ENCODE results near the gene SMC2. TPM values are rescaled to one million over a fixed set of nuclear protein-coding genes. Genes with fewer than 3 reads are reported as not detected.

Gene SMC2
- total RNA-seq, 1 donor from 2014 or later: 10.4 TPM

GRCh38 chr9:104138243-104138868 lies 44.2 kb downstream of the SMC2 start:
- Histone ChIP-seq H3K27me3 (ENCODE audit: low read depth) (no peaks in the 10 kb centered on the region), H3K4me3 (no peak overlapping the region), H3K4me1 (no peaks in the 10 kb centered on the region), H3K27ac (no peak overlapping the region), H3K9me3 (no peaks in the 10 kb centered on the region), H3K36me3 (peaks cover 26% of the 10 kb centered on the region)
- TF ChIP-seq CTCF (IDR thresholded peaks at IDR 0.05): no peak
- DNase-seq (no peak), ATAC-seq (no peak)
- intact Hi-C loops (cut with DNase I): no loop called here

- DNase-seq: no peak
- no peak overlapping the region for H3K27ac ChIP-seq
- no peaks in the 10 kb centered on the region for H3K36me3 ChIP-seq
- H3K4me1 ChIP-seq: no peaks in the 10 kb centered on the region
- H3K27me3 ChIP-seq (ENCODE audit: low read depth): no peaks in the 10 kb centered on the region
- no peak for ATAC-seq
- intact Hi-C loops (cut with DNase I): no loop called here
- no peaks in the 10 kb centered on the region for H3K9me3 ChIP-seq
- H3K4me3 ChIP-seq: no peak overlapping the region
- no peak for TF ChIP-seq CTCF (IDR thresholded peaks at IDR 0.05)
These were observed 48.9 kb downstream of the SMC2 start for GRCh38 chr9:104142799-104143549.

- no peaks in the 10 kb centered on the region for H3K4me1 ChIP-seq
- intact Hi-C loops (cut with DNase I): no loop called here
- DNase-seq (no peak), ATAC-seq (no peak)
- TF ChIP-seq CTCF (IDR thresholded peaks at IDR 0.05): no peak
- no peaks in the 10 kb centered on the region for H3K36me3 ChIP-seq
- H3K27me3 ChIP-seq (ENCODE audit: low read depth): no peaks in the 10 kb centered on the region
- no peak overlapping the region for H3K27ac ChIP-seq
- H3K4me3 ChIP-seq: no peak overlapping the region
- H3K9me3 ChIP-seq: no peaks in the 10 kb centered on the region
These were observed 49.4 kb downstream of the SMC2 start for GRCh38 chr9:104143550-104143910.

GRCh38 chr9:104144336-104144735 lies 50.2 kb downstream of the SMC2 start:
- H3K36me3 ChIP-seq: no peaks in the 10 kb centered on the region
- no peaks in the 10 kb centered on the region for H3K4me1 ChIP-seq
- no peak for TF ChIP-seq CTCF (IDR thresholded peaks at IDR 0.05)
- H3K4me3 ChIP-seq: no peak overlapping the region
- ATAC-seq: no peak
- H3K27ac ChIP-seq: no peak overlapping the region
- intact Hi-C loops (cut with DNase I): no loop called here
- no peak for DNase-seq
- no peaks in the 10 kb centered on the region for H3K27me3 ChIP-seq (ENCODE audit: low read depth)
- no peaks in the 10 kb centered on the region for H3K9me3 ChIP-seq

GRCh38 chr9:104173067-104173466 lies 79.0 kb downstream of the SMC2 start:
- H3K27ac ChIP-seq: no peak overlapping the region
- ATAC-seq: no peak
- no peak for DNase-seq
- no peak overlapping the region for H3K4me3 ChIP-seq
- H3K9me3 ChIP-seq: no peaks in the 10 kb centered on the region
- TF ChIP-seq CTCF (IDR thresholded peaks at IDR 0.05): no peak
- H3K36me3 ChIP-seq: no peaks in the 10 kb centered on the region
- intact Hi-C loops (cut with DNase I): no loop called here
- H3K27me3 ChIP-seq (ENCODE audit: low read depth): no peaks in the 10 kb centered on the region
- no peaks in the 10 kb centered on the region for H3K4me1 ChIP-seq
